ENCODE results near the gene SPC24.
"Not testable (repeated sequence)": the region's sequence is repeated elsewhere in the genome, so short reads cannot be mapped to it uniquely, and the experiment has no call there.

SPC24 gene

DNA sequence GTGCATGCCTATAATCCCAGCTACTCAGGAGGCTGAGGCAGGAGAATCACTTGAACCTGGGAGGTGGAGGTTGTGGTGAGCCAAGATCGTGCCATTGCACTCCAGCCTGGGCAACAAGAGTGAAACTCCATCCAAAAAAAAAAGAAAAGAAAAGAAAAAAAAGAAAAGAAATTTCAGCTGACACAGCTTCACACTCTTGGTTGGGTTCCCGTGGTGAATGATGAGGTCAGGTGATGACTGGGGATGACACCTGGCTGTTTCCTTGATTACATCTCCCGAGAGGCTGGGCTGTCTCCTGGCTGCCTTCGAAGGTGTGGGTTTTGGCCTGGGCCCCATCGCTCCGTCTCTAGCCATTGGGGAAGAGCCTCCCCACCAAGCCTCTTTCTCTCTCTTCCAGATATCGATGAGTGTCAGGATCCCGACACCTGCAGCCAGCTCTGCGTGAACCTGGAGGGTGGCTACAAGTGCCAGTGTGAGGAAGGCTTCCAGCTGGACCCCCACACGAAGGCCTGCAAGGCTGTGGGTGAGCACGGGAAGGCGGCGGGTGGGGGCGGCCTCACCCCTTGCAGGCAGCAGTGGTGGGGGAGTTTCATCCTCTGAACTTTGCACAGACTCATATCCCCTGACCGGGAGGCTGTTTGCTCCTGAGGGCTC is 44.3 kb downstream of the SPC24 start:
- TF ChIP-seq, protein P1, sequence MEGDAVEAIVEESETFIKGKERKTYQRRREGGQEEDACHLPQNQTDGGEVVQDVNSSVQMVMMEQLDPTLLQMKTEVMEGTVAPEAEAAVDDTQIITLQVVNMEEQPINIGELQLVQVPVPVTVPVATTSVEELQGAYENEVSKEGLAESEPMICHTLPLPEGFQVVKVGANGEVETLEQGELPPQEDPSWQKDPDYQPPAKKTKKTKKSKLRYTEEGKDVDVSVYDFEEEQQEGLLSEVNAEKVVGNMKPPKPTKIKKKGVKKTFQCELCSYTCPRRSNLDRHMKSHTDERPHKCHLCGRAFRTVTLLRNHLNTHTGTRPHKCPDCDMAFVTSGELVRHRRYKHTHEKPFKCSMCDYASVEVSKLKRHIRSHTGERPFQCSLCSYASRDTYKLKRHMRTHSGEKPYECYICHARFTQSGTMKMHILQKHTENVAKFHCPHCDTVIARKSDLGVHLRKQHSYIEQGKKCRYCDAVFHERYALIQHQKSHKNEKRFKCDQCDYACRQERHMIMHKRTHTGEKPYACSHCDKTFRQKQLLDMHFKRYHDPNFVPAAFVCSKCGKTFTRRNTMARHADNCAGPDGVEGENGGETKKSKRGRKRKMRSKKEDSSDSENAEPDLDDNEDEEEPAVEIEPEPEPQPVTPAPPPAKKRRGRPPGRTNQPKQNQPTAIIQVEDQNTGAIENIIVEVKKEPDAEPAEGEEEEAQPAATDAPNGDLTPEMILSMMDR (conservative IDR thresholded peaks at IDR 0.05; ENCODE audit: low read depth, low read length), result no peak
- H3K4me3 ChIP-seq (ENCODE audit: low read length), result no peak overlapping the region

DNA sequence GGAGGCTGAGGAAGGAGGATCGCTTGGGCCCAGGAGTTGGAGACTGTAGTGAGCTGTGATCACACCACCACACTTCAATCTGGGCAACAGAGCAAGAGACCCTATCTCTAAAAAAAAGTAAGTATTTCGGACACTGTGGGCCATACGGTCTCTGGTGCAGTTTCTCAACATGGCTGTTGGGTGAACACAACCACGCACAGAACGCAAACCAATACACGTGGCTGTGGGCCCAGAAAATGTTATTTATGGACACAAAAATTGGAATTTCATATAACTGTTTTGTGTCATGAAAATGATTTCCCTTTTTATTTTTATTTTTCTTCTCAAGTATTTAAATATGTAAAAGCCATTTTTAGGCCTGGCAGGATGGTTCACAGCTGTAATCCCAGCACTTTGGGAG is 46.8 kb downstream of the SPC24 start:
- H3K4me3 ChIP-seq (ENCODE audit: low read length), result no peak overlapping the region
- TF ChIP-seq, protein P1 (conservative IDR thresholded peaks at IDR 0.05; ENCODE audit: low read depth, low read length), result no peak
- DNase-seq (ENCODE audit: low read depth), result no peak

More for the DNA sequence above, 44.3 kb downstream of the SPC24 start:
- DNase-seq (ENCODE audit: low read depth), result no peak

DNA sequence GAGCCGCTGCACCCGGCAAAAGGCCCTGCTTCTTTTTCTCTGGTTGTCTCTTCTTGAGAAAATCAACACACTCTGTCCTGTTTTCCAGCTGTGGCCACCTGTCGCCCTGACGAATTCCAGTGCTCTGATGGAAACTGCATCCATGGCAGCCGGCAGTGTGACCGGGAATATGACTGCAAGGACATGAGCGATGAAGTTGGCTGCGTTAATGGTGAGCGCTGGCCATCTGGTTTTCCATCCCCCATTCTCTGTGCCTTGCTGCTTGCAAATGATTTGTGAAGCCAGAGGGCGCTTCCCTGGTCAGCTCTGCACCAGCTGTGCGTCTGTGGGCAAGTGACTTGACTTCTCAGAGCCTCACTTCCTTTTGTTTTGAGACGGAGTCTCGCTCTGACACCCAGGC is 49.1 kb downstream of the SPC24 start:
- TF ChIP-seq, protein P1 (conservative IDR thresholded peaks at IDR 0.05; ENCODE audit: low read depth, low read length), result no peak
- no peak for DNase-seq (ENCODE audit: low read depth)
- H3K4me3 ChIP-seq (ENCODE audit: low read length), result no peak overlapping the region

DNA sequence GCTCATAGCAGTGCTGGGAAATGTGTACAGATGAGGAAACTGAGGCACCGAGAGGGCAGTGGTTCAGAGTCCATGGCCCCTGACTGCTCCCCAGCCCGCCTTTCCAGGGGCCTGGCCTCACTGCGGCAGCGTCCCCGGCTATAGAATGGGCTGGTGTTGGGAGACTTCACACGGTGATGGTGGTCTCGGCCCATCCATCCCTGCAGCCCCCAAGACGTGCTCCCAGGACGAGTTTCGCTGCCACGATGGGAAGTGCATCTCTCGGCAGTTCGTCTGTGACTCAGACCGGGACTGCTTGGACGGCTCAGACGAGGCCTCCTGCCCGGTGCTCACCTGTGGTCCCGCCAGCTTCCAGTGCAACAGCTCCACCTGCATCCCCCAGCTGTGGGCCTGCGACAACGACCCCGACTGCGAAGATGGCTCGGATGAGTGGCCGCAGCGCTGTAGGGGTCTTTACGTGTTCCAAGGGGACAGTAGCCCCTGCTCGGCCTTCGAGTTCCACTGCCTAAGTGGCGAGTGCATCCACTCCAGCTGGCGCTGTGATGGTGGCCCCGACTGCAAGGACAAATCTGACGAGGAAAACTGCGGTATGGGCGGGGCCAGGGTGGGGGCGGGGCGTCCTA is 50.5 kb downstream of the SPC24 start:
- no peak for DNase-seq (ENCODE audit: low read depth)
- no peak overlapping the region for H3K4me3 ChIP-seq (ENCODE audit: low read length)
- TF ChIP-seq, protein P1 (conservative IDR thresholded peaks at IDR 0.05; ENCODE audit: low read depth, low read length), result no peak

DNA sequence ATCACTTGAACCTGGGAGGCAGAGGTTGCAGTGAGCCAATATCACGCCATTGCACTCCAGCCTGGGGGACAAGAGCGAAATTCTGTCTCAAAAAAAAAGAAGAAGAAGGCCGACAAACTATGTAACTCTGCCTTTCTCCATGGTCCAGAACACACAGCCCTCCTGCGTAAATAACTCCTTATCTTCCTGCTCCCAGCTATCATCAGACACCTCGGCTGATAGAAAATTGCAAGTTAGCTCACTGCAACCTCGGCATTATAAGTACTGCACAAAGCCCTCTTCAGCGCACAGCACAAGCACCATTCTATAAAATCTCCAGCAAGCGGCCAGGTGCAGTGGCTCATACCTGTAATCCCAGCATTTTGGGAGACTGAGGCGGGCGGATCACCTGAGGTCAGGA is 51.9 kb downstream of the SPC24 start:
- not testable (repeated sequence) for DNase-seq (ENCODE audit: low read depth); H3K4me3 ChIP-seq (ENCODE audit: low read length)

DNA sequence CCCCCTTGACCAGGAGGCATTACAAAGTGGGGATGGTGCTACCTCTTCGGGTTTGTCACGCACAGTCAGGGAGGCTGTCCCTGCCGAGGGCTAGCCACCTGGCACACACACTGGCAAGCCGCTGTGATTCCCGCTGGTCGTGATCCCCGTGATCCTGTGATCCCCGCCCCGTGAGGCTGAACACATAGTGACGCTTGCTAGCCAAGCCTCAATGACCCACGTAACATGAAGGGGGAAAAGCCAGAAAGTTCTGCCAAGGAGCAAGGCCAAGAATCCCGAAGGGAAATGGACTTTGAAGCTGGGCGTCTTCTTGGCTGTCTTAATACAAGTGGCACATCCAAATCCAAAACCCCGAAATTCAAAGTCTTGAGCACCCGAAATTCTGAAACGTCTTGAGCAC is 52.6 kb downstream of the SPC24 start:
- H3K4me3 ChIP-seq (ENCODE audit: low read length), result no peak overlapping the region
- no peak for DNase-seq (ENCODE audit: low read depth)
- TF ChIP-seq, protein P1 (conservative IDR thresholded peaks at IDR 0.05; ENCODE audit: low read depth, low read length), result no peak

DNA sequence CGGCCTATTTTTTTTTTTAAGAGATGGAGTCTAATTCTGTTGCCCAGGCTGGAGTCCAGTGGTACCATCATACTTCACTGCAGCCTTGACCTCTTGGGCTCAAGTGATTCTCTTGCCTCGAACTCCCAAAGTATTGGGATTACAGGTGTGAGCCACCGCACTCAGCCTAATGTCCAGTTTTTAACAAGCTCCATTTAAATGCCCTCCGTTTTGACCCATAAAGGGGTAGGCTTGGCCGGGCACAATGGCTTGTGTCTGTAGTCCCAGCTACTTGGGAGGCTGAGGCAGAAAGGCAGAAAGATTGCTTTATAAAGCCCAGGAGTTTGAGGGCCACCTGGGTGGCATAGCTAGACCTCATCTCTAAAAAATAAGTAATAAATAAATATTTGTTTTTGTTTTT is 54.5 kb downstream of the SPC24 start:
- DNase-seq (ENCODE audit: low read depth), result no peak
- TF ChIP-seq, protein P1 (conservative IDR thresholded peaks at IDR 0.05; ENCODE audit: low read depth, low read length), result no peak
- no peak overlapping the region for H3K4me3 ChIP-seq (ENCODE audit: low read length)

Measured in retinal pigment epithelial cell (primary cell).